Parathyroid adenoma (tissue), 2 donors: ENCODE data around the gene BCL11A.

Experiments used
- H2AFZ ChIP-seq: fragments of 300-600 bp; sonication (generic); one replicate; pipeline ENCODE4 v1.7.0; 2017; ENCODE audit warnings: antibody characterized with exemption, mild to moderate bottlenecking
- H3K27ac ChIP-seq: fragments of 300-600 bp; sonication (generic); one replicate; pipeline ENCODE4 v1.7.0; 2017
- H3K27me3 ChIP-seq: fragments of 300-600 bp; sonication (generic); one replicate; pipeline ENCODE4 v1.7.0; 2017; ENCODE audit warnings: low read length; ENCODE audit not compliant: control insufficient read depth, insufficient read depth
- H3K36me3 ChIP-seq: fragments of 300-600 bp; sonication (generic); one replicate; pipeline ENCODE4 v1.7.0; 2017; ENCODE audit warnings: low read length; ENCODE audit not compliant: control insufficient read depth, insufficient read depth
- H3K4me1 ChIP-seq: fragments of 300-600 bp; sonication (generic); one replicate; pipeline ENCODE4 v1.7.0; 2017; ENCODE audit warnings: control low read depth
- H3K4me2 ChIP-seq: fragments of 300-600 bp; sonication (generic); one replicate; pipeline ENCODE4 v1.7.0; 2017; ENCODE audit warnings: low read length
- H3K4me3 ChIP-seq: fragments of 300-600 bp; sonication (generic); one replicate; pipeline ENCODE4 v1.7.0; 2017; ENCODE audit warnings: low read depth, low read length
- H3K79me2 ChIP-seq: fragments of 300-600 bp; sonication (generic); one replicate; pipeline ENCODE4 v1.7.0; 2017; ENCODE audit warnings: control low read depth
- H3K9ac ChIP-seq: fragments of 300-600 bp; sonication (generic); one replicate; pipeline ENCODE4 v1.7.0; 2017; ENCODE audit warnings: mild to moderate bottlenecking
- H3K9me3 ChIP-seq: fragments of 300-600 bp; sonication (generic); one replicate; pipeline ENCODE4 v1.7.0; 2017; ENCODE audit warnings: low read length; ENCODE audit not compliant: control insufficient read depth
- CTCF ChIP-seq: fragments of 300-600 bp; sonication (generic); IDR thresholded peaks from one replicate; pipeline ENCODE4 v1.7.0; 2017; ENCODE audit warnings: antibody characterized with exemption, mild to moderate bottlenecking
- donor health status: primary hyperparathyroidism.

Gene BCL11A

GRCh38 chr2:60406192-60406591 is 147.3 kb downstream of the BCL11A start:
- Histone ChIP-seq H3K4me2 (no peak overlapping the region), H3K36me3 (no peaks in the 10 kb centered on the region), H3K9ac (no peak overlapping the region), H3K27ac (no peak overlapping the region), H2AFZ (no peak overlapping the region), H3K27me3 (no peaks in the 10 kb centered on the region), H3K9me3 (no peaks in the 10 kb centered on the region), H3K79me2 (no peaks in the 10 kb centered on the region), H3K4me1 (no peaks in the 10 kb centered on the region), H3K4me3 (no peak overlapping the region)
- TF ChIP-seq CTCF, result no peak

GRCh38 chr2:60405271-60405919 is 148.1 kb downstream of the BCL11A start:
- Histone ChIP-seq H3K36me3 (no peaks in the 10 kb centered on the region), H2AFZ (no peak overlapping the region), H3K27ac (no peak overlapping the region), H3K9ac (no peak overlapping the region), H3K9me3 (no peaks in the 10 kb centered on the region), H3K4me1 (no peaks in the 10 kb centered on the region), H3K4me3 (no peak overlapping the region), H3K79me2 (no peaks in the 10 kb centered on the region), H3K27me3 (no peaks in the 10 kb centered on the region), H3K4me2 (no peak overlapping the region)
- no peak for TF ChIP-seq CTCF
